Ovary (tissue), 3 donors: ENCODE results near the gene TLR1.

Experiments
- EP300 ChIP-seq: sonication (generic); formaldehyde crosslinking; IDR thresholded peaks from one replicate; pipeline ENCODE4 v1.6.1; 2017; ENCODE audit warnings: antibody characterized with exemption
- POLR2A ChIP-seq: fragments of 450-650 bp; IDR thresholded peaks from one replicate; pipeline ENCODE4 v1.6.1; 2017; ENCODE audit warnings: antibody characterized with exemption, mild to moderate bottlenecking, moderate library complexity
- TF ChIP-seq, protein P1 (sequence below), 3 donors: fragments of 450-650 bp in 2 of 3; fragments of 200-600 bp in 1 of 3; IDR thresholded peaks; one replicate each; pipeline versions ENCODE4 v1.5.1 to v1.8.0; 2016 to 2022; ENCODE audit warnings: antibody characterized with exemption in 3 of 3, mild to moderate bottlenecking in 1 of 3
- donor health status: DM: no; HTN: no; CAD: no.

DNA sequence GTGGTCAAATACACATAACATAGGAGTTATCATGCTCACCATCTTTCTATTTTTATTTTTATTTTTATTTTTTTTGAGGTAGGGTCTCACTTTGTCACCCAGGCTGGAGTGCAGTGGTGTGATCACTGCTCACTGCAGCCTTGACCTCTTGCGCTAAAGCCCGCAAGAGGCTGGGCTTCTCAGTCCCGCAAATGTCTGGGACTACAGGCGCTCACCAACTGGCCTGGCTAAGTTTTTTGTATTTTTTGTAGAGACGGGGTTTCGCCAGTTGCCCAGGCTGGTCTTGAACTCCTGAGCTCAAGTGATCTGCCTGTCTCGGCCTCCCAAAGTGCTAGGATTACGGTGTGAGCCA, 21.5 kb downstream of the TLR1 start:
- no peak for TF ChIP-seq POLR2A
- TF ChIP-seq, protein P1, sequence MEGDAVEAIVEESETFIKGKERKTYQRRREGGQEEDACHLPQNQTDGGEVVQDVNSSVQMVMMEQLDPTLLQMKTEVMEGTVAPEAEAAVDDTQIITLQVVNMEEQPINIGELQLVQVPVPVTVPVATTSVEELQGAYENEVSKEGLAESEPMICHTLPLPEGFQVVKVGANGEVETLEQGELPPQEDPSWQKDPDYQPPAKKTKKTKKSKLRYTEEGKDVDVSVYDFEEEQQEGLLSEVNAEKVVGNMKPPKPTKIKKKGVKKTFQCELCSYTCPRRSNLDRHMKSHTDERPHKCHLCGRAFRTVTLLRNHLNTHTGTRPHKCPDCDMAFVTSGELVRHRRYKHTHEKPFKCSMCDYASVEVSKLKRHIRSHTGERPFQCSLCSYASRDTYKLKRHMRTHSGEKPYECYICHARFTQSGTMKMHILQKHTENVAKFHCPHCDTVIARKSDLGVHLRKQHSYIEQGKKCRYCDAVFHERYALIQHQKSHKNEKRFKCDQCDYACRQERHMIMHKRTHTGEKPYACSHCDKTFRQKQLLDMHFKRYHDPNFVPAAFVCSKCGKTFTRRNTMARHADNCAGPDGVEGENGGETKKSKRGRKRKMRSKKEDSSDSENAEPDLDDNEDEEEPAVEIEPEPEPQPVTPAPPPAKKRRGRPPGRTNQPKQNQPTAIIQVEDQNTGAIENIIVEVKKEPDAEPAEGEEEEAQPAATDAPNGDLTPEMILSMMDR (IDR thresholded peaks at IDR 0.05) = no peak
- no peak for TF ChIP-seq EP300
